Trophoblast cell (in vitro differentiated cells and primary cell): Measurements from ENCODE around the gene ZNF484.
"Not testable (repeated sequence)": the region's sequence is repeated elsewhere in the genome, so short reads cannot be mapped to it uniquely, and the experiment has no call there.

Source experiments
- DNase-seq, 2 donors: peaks; one replicate each; pipeline ENCODE4 v3.0.0-alpha.2; 2016
- H2AFZ ChIP-seq: 2 replicates; pipeline ENCODE4 v1.6.1; 2013; ENCODE audit warnings: low read length, moderate library complexity, mild to moderate bottlenecking; ENCODE audit not compliant: insufficient read depth, poor library complexity
- H2AK5ac ChIP-seq: 2 replicates; pipeline ENCODE4 v1.6.1; 2013; ENCODE audit warnings: mild to moderate bottlenecking, low read length
- H2BK120ac ChIP-seq: 2 replicates; pipeline ENCODE4 v1.6.1; 2013; ENCODE audit warnings: low read length, mild to moderate bottlenecking, moderate library complexity; ENCODE audit not compliant: insufficient read depth, poor library complexity
- H2BK12ac ChIP-seq: 2 replicates; pipeline ENCODE4 v1.6.1; 2013; ENCODE audit warnings: mild to moderate bottlenecking, low read length, moderate library complexity
- H2BK5ac ChIP-seq: 2 replicates; pipeline ENCODE4 v1.6.1; 2013; ENCODE audit warnings: low read length, low read depth, moderate library complexity, mild to moderate bottlenecking; ENCODE audit not compliant: poor library complexity
- H3K14ac ChIP-seq: 2 replicates; pipeline ENCODE4 v1.6.1; 2013; ENCODE audit warnings: mild to moderate bottlenecking, low read length
- H3K18ac ChIP-seq: 2 replicates; pipeline ENCODE4 v1.6.1; 2013; ENCODE audit warnings: mild to moderate bottlenecking, low read length
- H3K23ac ChIP-seq: 2 replicates; pipeline ENCODE4 v1.6.1; 2013; ENCODE audit warnings: low read length
- H3K27ac ChIP-seq: 2 replicates; pipeline ENCODE4 v1.5.1; 2013; ENCODE audit warnings: low read depth, mild to moderate bottlenecking, inconsistent platforms, low read length, moderate library complexity
- H3K27me3 ChIP-seq: 2 replicates; pipeline ENCODE4 v1.6.1; 2013; ENCODE audit warnings: inconsistent platforms, mild to moderate bottlenecking, low read length, moderate library complexity; ENCODE audit not compliant: insufficient read depth
- H3K36me3 ChIP-seq, 2 experiments: 1 replicate in 1 of 2; 2 replicates in 1 of 2; pipeline ENCODE4 v1.6.1; 2013; ENCODE audit warnings: low read length in 2 of 2, mild to moderate bottlenecking in 2 of 2, moderate library complexity in 1 of 2; ENCODE audit not compliant: insufficient read depth in 2 of 2, control insufficient read depth in 1 of 2
- H3K4ac ChIP-seq: 2 replicates; pipeline ENCODE4 v1.6.1; 2013; ENCODE audit warnings: low read depth, mild to moderate bottlenecking, low read length, moderate library complexity
- H3K4me1 ChIP-seq, 2 experiments: 1 replicate in 1 of 2; 2 replicates in 1 of 2; pipeline ENCODE4 v1.6.1; 2013; ENCODE audit warnings: low read length in 2 of 2, mild to moderate bottlenecking in 2 of 2, moderate library complexity in 1 of 2; ENCODE audit not compliant: insufficient read depth in 2 of 2, control insufficient read depth in 1 of 2
- H3K4me2 ChIP-seq: 2 replicates; pipeline ENCODE4 v1.6.1; 2013; ENCODE audit warnings: inconsistent platforms, mild to moderate bottlenecking, low read length, moderate library complexity
- H3K4me3 ChIP-seq: 2 replicates; pipeline ENCODE4 v1.5.1; 2013; ENCODE audit warnings: mild to moderate bottlenecking, low read depth, low read length, inconsistent platforms
- H3K79me1 ChIP-seq: one replicate; pipeline ENCODE4 v1.6.1; 2013; ENCODE audit warnings: low read length
- H3K79me2 ChIP-seq: 2 replicates; pipeline ENCODE4 v1.6.1; 2013; ENCODE audit warnings: low read length, mild to moderate bottlenecking; ENCODE audit not compliant: control insufficient read depth, insufficient read depth, poor library complexity
- H3K9ac ChIP-seq: 2 replicates; pipeline ENCODE4 v1.6.1; 2013; ENCODE audit warnings: mild to moderate bottlenecking, low read length
- H3K9me3 ChIP-seq: 2 replicates; pipeline ENCODE4 v1.6.1; 2013; ENCODE audit warnings: low read depth, mild to moderate bottlenecking, control low read depth, inconsistent platforms, low read length; ENCODE audit not compliant: insufficient read depth
- H4K12ac ChIP-seq: 2 replicates; pipeline ENCODE4 v1.6.1; 2013; ENCODE audit warnings: low read depth, mild to moderate bottlenecking, low read length, moderate library complexity
- H4K8ac ChIP-seq: 2 replicates; pipeline ENCODE4 v1.6.1; 2013; ENCODE audit warnings: low read depth, mild to moderate bottlenecking, low read length, moderate library complexity
- H4K91ac ChIP-seq: one replicate; pipeline ENCODE4 v1.6.1; 2013; ENCODE audit warnings: low read depth, mild to moderate bottlenecking, low read length, moderate library complexity
- WGBS: extraction: QIAGEN DNeasy Blood & Tissue Kit; methylation state at CpG from one replicate; pipeline ENCODE4 v1.1.7; 2013; ENCODE audit warnings: missing lambda C conversion rate; ENCODE audit not compliant: insufficient read length, insufficient coverage; ENCODE audit errors: extremely low coverage; 5-methylcytosine and 5-hydroxymethylcytosine counted together

The ZNF484 gene

GRCh38 chr9:92905137-92905536 is 27.3 kb upstream of the ZNF484 start:
- H3K4me2 ChIP-seq, H3K9me3 ChIP-seq, H3K18ac ChIP-seq, H2BK12ac ChIP-seq, H2BK120ac ChIP-seq, H4K12ac ChIP-seq, H3K36me3 ChIP-seq, H4K91ac ChIP-seq, DNase-seq, H3K4me1 ChIP-seq, H2AFZ ChIP-seq, H3K4me3 ChIP-seq, H3K27me3 ChIP-seq, H2AK5ac ChIP-seq, H3K27ac ChIP-seq, H3K9ac ChIP-seq, H2BK5ac ChIP-seq, H3K79me1 ChIP-seq, H3K79me2 ChIP-seq, H3K14ac ChIP-seq, H3K23ac ChIP-seq, H3K4ac ChIP-seq: not testable (repeated sequence)
- no CpG with 5 or more reads among the region's 6 CpGs for WGBS
- H4K8ac ChIP-seq: peak overlapping the region; percentile 28

- no peak overlapping the region for H3K27ac ChIP-seq
- H3K9me3 ChIP-seq: no peaks in the 10 kb centered on the region
- no peak overlapping the region for H3K4me3 ChIP-seq
Measured at GRCh38 chr9:92897323-92897722, 19.5 kb upstream of the ZNF484 start.

GRCh38 chr9:92895812-92896436 is 18.1 kb upstream of the ZNF484 start:
- no peaks in the 10 kb centered on the region for H3K9me3 ChIP-seq
- H4K12ac ChIP-seq: no peak overlapping the region
- no peak overlapping the region for H3K27ac ChIP-seq
- H3K4me3 ChIP-seq: no peak overlapping the region
- H3K4me2 ChIP-seq: no peak overlapping the region
- no peak overlapping the region for H3K23ac ChIP-seq
- no peak overlapping the region for H3K18ac ChIP-seq
- H2BK120ac ChIP-seq: no peak overlapping the region
- DNase-seq: no peak
- H3K9ac ChIP-seq: no peak overlapping the region
- no peak overlapping the region for H2AFZ ChIP-seq
- no peak overlapping the region for H2BK12ac ChIP-seq
- no peaks in the 10 kb centered on the region for H3K79me2 ChIP-seq
- H4K91ac ChIP-seq: no peak overlapping the region
- no peaks in the 10 kb centered on the region for H3K27me3 ChIP-seq
- H3K79me1 ChIP-seq: no peaks in the 10 kb centered on the region
- no peak overlapping the region for H3K14ac ChIP-seq
- no CpG with 5 or more reads among the region's 3 CpGs for WGBS
- no peak overlapping the region for H3K4ac ChIP-seq
- no peak overlapping the region for H4K8ac ChIP-seq
- no peaks in the 10 kb centered on the region for H3K36me3 ChIP-seq
- no peak overlapping the region for H2BK5ac ChIP-seq
- H2AK5ac ChIP-seq: no peak overlapping the region
- H3K4me1 ChIP-seq: no peaks in the 10 kb centered on the region

More at GRCh38 chr9:92897323-92897722, 19.5 kb upstream of the ZNF484 start:
- Histone ChIP-seq H2BK12ac (no peak overlapping the region), H3K36me3 (no peaks in the 10 kb centered on the region), H2BK5ac (no peak overlapping the region), H3K27me3 (no peaks in the 10 kb centered on the region), H3K4me1 (no peaks in the 10 kb centered on the region), H3K18ac (no peak overlapping the region), H3K14ac (no peak overlapping the region), H2AFZ (no peak overlapping the region), H3K79me1 (no peaks in the 10 kb centered on the region), H2BK120ac (no peak overlapping the region), H3K79me2 (no peaks in the 10 kb centered on the region), H2AK5ac (no peak overlapping the region), H3K4ac (no peak overlapping the region), H3K23ac (no peak overlapping the region), H4K91ac (no peak overlapping the region), H3K9ac (no peak overlapping the region), H3K4me2 (no peak overlapping the region), H4K12ac (no peak overlapping the region), H4K8ac (no peak overlapping the region)
- no peak for DNase-seq
- WGBS: no CpG with 5 or more reads among the region's 3 CpGs

- Histone ChIP-seq H3K27me3 (no peaks in the 10 kb centered on the region), H3K18ac (no peak overlapping the region), H2AFZ (no peak overlapping the region), H4K8ac (no peak overlapping the region), H2BK12ac (no peak overlapping the region), H3K36me3 (no peaks in the 10 kb centered on the region), H2BK5ac (no peak overlapping the region), H3K9me3 (no peaks in the 10 kb centered on the region), H3K79me2 (no peaks in the 10 kb centered on the region), H3K4me3 (no peak overlapping the region), H3K4ac (no peak overlapping the region), H2BK120ac (no peak overlapping the region), H3K14ac (no peak overlapping the region), H3K27ac (no peak overlapping the region), H3K23ac (no peak overlapping the region), H3K4me1 (no peaks in the 10 kb centered on the region), H4K12ac (no peak overlapping the region), H2AK5ac (no peak overlapping the region), H3K4me2 (no peak overlapping the region), H3K79me1 (no peaks in the 10 kb centered on the region), H3K9ac (no peak overlapping the region), H4K91ac (no peak overlapping the region)
- DNase-seq: no peak
- WGBS: no CpG with 5 or more reads among the region's 6 CpGs
Measured at GRCh38 chr9:92894711-92895362, 17.0 kb upstream of the ZNF484 start.
